RKO (cell line): ENCODE data around the gene ZAR1L.

Experiments
- DNase-seq: peaks from one replicate; pipeline ENCODE4 v3.0.0-alpha.2; 2016; ENCODE audit warnings: low spot score

ZAR1L gene

DNA sequence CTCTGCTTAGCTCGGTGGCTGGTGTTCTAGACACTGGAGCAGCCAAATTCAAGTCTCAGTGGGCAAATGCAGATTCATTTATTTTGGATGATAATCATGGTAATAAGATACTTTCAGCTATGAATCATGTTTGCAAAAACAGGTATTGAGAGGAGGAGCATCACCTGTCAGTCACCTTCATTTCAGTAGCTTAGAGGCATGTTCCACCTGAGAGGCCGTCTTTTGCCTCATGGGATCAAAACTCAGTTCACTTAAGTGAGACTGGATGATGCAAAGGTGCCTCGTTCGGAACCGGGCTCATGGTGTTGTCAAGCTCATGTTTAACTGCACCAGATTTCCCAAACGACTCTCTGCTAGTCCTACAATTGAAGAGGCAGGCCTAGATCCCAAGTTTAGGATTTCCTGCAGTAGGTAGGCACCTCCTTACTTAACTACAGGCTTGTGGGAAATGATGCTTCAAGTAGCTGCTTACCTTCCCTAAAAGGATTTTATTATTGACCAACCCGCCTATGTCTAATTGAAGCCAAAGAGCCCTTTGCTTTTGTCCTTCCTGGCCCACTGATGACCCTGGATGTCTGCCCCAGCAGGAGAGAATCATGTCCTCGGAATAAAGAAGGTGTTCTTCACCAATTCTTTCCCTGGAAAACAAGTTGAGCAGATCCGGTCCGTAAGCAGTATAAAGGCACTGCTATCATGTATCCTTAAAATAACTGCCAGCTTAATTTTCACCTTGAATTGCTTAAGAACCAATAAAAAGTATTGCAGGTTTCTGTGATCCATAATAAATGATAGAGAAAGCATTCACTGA is 60.0 kb downstream of the ZAR1L start:
- DNase-seq = no peak

- DNase-seq = no peak
These were observed 60.7 kb downstream of the ZAR1L start for GRCh38 chr13:32254416-32254815.

GRCh38 chr13:32253911-32254399 is 61.2 kb downstream of the ZAR1L start:
- DNase-seq = no peak
